ENCODE measurements around the gene PYGO2.

PYGO2 gene

DNA sequence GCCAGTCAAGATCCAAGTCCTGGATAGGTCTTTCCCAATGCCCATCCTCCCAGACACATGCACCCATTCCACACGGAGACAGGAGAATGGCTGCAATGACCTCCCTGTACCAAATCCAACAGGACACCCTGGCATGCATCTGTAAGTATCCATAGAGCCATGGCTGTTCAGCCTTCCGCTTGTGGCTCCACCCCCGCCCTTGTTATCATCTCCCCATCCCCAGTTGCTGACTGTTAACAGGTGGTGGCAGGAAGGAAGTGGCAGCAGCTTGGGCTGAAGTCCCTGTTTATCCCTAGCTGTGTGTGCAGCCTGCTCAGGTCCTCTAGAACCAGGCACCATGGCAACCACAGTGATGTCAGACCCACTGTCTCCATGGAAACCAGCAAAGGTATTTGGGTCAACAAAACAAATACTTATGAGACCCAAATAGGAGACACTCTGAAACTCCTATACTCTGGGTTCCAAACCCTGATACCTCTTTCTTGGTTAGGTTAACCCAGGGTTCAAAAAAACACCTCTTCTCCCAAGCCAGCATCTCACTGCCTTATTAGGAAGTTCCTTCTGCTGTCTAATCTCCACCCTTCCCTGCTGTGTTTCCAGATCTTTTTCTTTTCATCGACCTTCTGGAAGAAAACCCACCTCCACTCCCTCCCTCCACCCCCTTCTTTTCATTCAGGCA lies 6.4 kb downstream of the PYGO2 start:
- TF ChIP-seq, protein P1, sequence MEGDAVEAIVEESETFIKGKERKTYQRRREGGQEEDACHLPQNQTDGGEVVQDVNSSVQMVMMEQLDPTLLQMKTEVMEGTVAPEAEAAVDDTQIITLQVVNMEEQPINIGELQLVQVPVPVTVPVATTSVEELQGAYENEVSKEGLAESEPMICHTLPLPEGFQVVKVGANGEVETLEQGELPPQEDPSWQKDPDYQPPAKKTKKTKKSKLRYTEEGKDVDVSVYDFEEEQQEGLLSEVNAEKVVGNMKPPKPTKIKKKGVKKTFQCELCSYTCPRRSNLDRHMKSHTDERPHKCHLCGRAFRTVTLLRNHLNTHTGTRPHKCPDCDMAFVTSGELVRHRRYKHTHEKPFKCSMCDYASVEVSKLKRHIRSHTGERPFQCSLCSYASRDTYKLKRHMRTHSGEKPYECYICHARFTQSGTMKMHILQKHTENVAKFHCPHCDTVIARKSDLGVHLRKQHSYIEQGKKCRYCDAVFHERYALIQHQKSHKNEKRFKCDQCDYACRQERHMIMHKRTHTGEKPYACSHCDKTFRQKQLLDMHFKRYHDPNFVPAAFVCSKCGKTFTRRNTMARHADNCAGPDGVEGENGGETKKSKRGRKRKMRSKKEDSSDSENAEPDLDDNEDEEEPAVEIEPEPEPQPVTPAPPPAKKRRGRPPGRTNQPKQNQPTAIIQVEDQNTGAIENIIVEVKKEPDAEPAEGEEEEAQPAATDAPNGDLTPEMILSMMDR (IDR thresholded peaks at IDR 0.05) = no peak

GRCh38 chr1:154954541-154954940 lies 7.0 kb downstream of the PYGO2 start:
- TF ChIP-seq, protein P1 (IDR thresholded peaks at IDR 0.05) = no peak

DNA sequence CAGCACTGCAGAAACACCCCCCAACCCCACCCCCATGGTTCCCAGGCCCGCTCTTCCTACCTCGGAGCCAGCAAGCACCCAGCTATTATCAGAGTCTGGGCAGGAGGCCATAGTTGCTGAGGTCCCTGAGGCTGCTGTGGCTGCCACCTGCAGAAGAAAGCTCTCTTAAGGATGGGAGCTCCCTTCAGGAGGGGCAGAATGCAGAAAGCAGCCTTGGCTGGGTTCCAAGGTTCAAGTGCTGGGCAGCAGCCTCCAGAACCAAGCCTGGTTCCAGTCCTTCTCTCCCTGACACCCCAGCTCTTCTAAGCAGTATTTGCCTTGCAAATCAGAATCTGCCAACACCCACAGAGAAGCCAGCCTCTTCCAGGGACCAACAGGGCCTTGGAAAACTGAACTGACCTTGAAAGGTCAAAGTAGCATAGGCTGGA lies 8.0 kb downstream of the PYGO2 start:
- TF ChIP-seq, protein P1 (IDR thresholded peaks at IDR 0.05) = no peak

DNA sequence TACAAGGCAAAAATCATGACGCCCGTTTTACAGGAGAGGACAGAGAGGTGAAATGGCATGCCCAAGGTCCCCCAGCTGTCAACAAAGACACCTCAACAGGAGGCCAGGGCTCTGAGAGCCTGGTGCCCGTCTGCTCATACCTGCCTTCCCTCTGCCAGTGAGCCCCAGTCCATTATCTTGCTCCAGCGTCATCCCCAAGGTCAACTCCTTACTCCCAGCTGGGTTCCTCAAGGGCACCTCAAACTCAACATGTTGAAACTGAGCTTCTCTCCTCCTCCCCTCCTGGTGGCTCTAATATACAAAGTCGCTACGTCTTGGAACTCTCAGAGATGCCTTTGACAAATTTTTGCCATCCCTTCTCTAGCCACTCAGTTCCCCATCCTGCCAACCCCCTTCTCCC lies 8.9 kb downstream of the PYGO2 start:
- TF ChIP-seq, protein P1 (IDR thresholded peaks at IDR 0.05) = no peak

DNA sequence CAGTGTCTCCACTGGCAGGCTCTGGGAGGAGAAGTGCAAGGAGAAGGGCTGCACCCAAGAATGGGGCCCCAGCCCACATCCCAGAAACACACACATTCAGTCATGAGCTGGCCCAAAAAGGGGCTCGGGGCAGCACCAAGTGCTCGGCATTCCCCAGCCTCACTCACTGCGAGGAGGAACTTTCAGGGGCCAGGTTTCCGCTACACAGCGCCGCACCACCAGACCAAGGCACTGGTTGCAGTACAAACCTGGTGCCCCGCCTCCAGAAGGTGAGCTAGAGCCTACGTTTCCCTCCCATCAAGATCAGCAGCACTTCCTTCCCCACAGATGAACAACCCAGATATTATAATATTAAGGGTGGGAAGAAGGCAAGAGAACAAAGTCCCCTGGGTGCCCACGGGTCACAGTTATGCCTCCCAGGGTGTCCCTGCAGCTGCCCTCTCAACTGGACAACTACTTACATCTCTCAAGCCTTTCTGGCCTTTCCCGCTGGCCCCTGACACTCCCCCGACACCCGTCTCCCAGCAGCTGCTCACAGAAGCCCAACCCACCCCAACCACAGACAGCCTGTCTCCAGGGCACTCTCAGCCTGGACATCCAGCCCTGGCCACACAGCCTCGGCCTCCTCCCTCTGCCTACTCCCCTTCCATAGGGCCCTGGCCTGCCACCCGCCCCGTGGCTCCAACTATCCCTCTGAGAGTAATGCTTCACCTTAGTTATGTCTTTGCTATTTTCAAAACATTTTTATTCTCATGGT lies 9.5 kb downstream of the PYGO2 start:
- TF ChIP-seq, protein P1 (IDR thresholded peaks at IDR 0.05) = no peak

DNA sequence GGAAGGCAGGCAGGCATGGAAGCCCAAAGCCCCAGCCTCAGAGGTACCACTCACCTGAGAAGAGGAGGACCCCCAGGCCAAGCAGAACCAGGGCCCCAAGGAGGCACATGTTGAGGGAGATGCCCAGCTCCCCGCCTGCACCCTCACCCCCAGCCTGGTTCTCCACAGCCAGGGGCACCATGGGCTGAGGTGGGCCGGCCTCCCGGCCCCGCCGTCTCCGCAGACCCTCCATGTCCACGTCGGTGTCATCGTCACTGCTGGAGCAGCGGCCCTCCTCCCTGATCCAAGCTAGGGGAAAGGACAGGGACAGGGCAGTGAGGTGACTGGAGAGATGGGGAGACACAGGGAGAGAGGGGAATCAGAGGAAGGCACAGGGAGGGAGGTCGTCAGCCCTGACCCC lies 13.5 kb downstream of the PYGO2 start:
- TF ChIP-seq, protein P1 (IDR thresholded peaks at IDR 0.05) = no peak

DNA sequence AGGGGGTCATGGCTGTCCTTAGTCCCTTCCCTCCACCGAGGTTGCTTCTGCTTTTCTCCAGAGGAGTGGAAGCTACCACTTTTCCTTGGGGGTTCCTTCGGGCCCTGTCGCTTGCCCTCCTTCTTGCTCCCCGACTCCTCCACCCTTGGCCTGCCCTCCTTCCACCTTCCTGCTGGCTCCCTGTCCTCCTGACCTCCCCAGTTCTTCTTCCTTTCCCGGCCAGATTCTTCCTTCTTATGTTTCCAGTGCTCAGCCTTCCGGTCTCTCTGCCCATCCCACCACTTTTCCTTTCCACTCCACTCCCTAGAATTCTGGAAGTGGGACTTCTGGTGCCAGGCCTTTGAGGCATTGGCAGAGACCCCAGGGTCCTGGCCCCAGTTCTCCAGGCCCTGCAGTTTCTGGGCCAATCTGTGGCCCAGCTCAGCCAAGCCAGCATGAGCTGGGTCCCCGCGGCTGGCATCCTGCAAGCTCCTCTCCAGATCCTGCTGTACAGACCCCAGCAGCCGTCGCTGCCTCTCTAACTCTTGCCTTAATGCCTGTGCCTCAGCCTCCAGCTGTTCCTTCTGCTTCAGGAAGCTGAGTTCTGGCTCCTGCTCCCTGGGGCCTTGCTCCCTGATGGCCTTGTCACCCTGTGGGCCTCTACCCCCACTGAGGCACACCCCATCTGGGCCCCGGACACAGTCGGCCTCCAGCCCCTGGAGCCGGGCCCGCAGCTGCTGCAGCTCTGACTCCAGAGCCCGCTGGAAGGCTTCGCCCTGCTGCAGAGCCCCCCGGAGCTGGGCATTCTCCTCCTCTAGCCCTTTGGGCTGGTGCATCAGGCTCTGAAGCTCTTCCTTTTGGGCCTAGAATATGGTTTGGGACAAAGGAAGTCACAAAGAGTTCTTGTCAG lies 15.4 kb downstream of the PYGO2 start:
- TF ChIP-seq, protein P1 (IDR thresholded peaks at IDR 0.05) = no peak

Measured in LNCAP (cell line).